Activated naive CD4-positive, alpha-beta T cell treated with anti-CD3 and anti-CD28 coated beads, Interleukin-2, amount 50 U/mL, for 72 hours (primary cell): ENCODE measurements around the gene GOLM1. TPM values are rescaled to one million over a fixed set of nuclear protein-coding genes. Genes with fewer than 3 reads are reported as not detected.
"Not testable (repeated sequence)": the region's sequence is repeated elsewhere in the genome, so short reads cannot be mapped to it uniquely, and the experiment has no call there.

Experiments used
- ATAC-seq, 2 donors: fragments of 150-1000 bp; cut with Tn5 transposase; 2 replicates each; pipeline ENCODE4 v1.10.0; 2021; ENCODE audit warnings: mild to moderate bottlenecking in 2 of 2, moderate library complexity in 2 of 2
- DNase-seq, 2 donors: peaks; one replicate each; pipeline ENCODE4 v3.0.0; 2021 to 2022; ENCODE audit warnings: low spot score in 2 of 2
- H3K27ac Mint-ChIP-seq, 2 donors: one replicate each; pipeline ENCODE4 v1.8.0; 2022; ENCODE audit warnings: mild to moderate bottlenecking in 2 of 2, mixed read lengths in 2 of 2
- H3K36me3 Mint-ChIP-seq, 2 donors: one replicate each; pipeline ENCODE4 v1.8.0; 2022; ENCODE audit warnings: mixed read lengths in 2 of 2
- H3K9me3 Mint-ChIP-seq, 2 donors: one replicate each; pipeline ENCODE4 v1.8.0; 2022; ENCODE audit warnings: mixed read lengths in 2 of 2
- total RNA-seq, 2 donors: library from RNA; stranded (reverse); gene quantifications; one replicate each; pipeline ENCODE4 v1.2.3, GENCODE V29; 2022

The GOLM1 gene
- 1 to 10 TPM in 1 of 2 donors, under 1 TPM in 1; 0.87 to 3.5 TPM for total RNA-seq

GRCh38 chr9:86098824-86099700 lies at the start of gene GOLM1:
Gene GOLM1, minus strand, starts transcription at chr9:86099558. Its CDS starts 20,238 bp downstream, at chr9:86079320.
- peak within 1 kb of the TSS in 1 of 2 donors; percentile 82 for H3K27ac Mint-ChIP-seq
- H3K9me3 Mint-ChIP-seq = no peaks in the 10 kb centered on the region
- no peaks in the 10 kb centered on the region for H3K36me3 Mint-ChIP-seq
- peak in 1 of 2 donors; percentile 49 for DNase-seq
- ATAC-seq = peak; percentile 84 to 85

- peaks cover 15 to 23% of the 10 kb centered on the region in 2 donors for H3K36me3 Mint-ChIP-seq
- DNase-seq, ATAC-seq, H3K27ac Mint-ChIP-seq: not testable (repeated sequence)
- H3K9me3 Mint-ChIP-seq = peaks cover 16 to 27% of the 10 kb centered on the region in 2 donors
Measured at GRCh38 chr9:86146671-86147070, 47.3 kb upstream of the GOLM1 start.

- not testable (repeated sequence) for ATAC-seq, DNase-seq, H3K27ac Mint-ChIP-seq
- H3K36me3 Mint-ChIP-seq = peaks cover 15 to 23% of the 10 kb centered on the region in 2 donors
- H3K9me3 Mint-ChIP-seq = peaks cover 16 to 27% of the 10 kb centered on the region in 2 donors
Measured at GRCh38 chr9:86145960-86146359, 46.6 kb upstream of the GOLM1 start.

GRCh38 chr9:86142973-86143372 lies 43.6 kb upstream of the GOLM1 start:
- ATAC-seq (no peak), DNase-seq (no peak)
- Mint-ChIP-seq H3K9me3 (peaks cover 16 to 21% of the 10 kb centered on the region in 2 donors), H3K27ac (no peak overlapping the region), H3K36me3 (peaks cover 15 to 23% of the 10 kb centered on the region in 2 donors)

- Mint-ChIP-seq H3K9me3 (peaks cover 8 to 13% of the 10 kb centered on the region in 2 donors), H3K36me3 (peaks cover 9 to 16% of the 10 kb centered on the region in 2 donors), H3K27ac (no peak overlapping the region)
- ATAC-seq = no peak
- DNase-seq = no peak
Measured at GRCh38 chr9:86141843-86142242, 42.5 kb upstream of the GOLM1 start.

- peaks cover 0 to 12% of the 10 kb centered on the region in 2 donors for H3K9me3 Mint-ChIP-seq
- H3K27ac Mint-ChIP-seq = no peak overlapping the region
- no peak for DNase-seq
- no peak for ATAC-seq
- H3K36me3 Mint-ChIP-seq = no peaks in the 10 kb centered on the region
Measured at GRCh38 chr9:86135371-86135770, 36.0 kb upstream of the GOLM1 start.

GRCh38 chr9:86134361-86134760 lies 35.0 kb upstream of the GOLM1 start:
- ATAC-seq (no peak), DNase-seq (no peak)
- Mint-ChIP-seq H3K27ac (no peak overlapping the region), H3K36me3 (no peaks in the 10 kb centered on the region), H3K9me3 (peaks cover 0 to 12% of the 10 kb centered on the region in 2 donors)

- Mint-ChIP-seq H3K9me3 (peaks cover 0 to 12% of the 10 kb centered on the region in 2 donors), H3K27ac (no peak overlapping the region), H3K36me3 (no peaks in the 10 kb centered on the region)
- ATAC-seq = no peak
- no peak for DNase-seq
Measured at GRCh38 chr9:86128235-86128822, 29.0 kb upstream of the GOLM1 start.

- ATAC-seq = peak in 1 of 2 donors; percentile 16
Measured at GRCh38 chr9:86126998-86127972, 27.9 kb upstream of the GOLM1 start.

GRCh38 chr9:86122311-86122710 lies 23.0 kb upstream of the GOLM1 start:
- no peak for ATAC-seq
- no peak for DNase-seq
- Mint-ChIP-seq H3K9me3 (no peaks in the 10 kb centered on the region), H3K27ac (no peak overlapping the region), H3K36me3 (no peaks in the 10 kb centered on the region)

More at GRCh38 chr9:86126998-86127972, 27.9 kb upstream of the GOLM1 start:
- DNase-seq = no peak
- Mint-ChIP-seq H3K36me3 (no peaks in the 10 kb centered on the region), H3K27ac (no peak overlapping the region), H3K9me3 (peaks cover 0 to 3% of the 10 kb centered on the region in 2 donors)

GRCh38 chr9:86119457-86119856 lies 20.1 kb upstream of the GOLM1 start:
- Mint-ChIP-seq H3K9me3 (no peaks in the 10 kb centered on the region), H3K27ac (no peak overlapping the region), H3K36me3 (no peaks in the 10 kb centered on the region)
- ATAC-seq (no peak), DNase-seq (no peak)

- Mint-ChIP-seq H3K36me3 (no peaks in the 10 kb centered on the region), H3K27ac (no peak overlapping the region), H3K9me3 (no peaks in the 10 kb centered on the region)
- DNase-seq (no peak), ATAC-seq (no peak)
Measured at GRCh38 chr9:86116425-86116824, 17.1 kb upstream of the GOLM1 start.

GRCh38 chr9:86115886-86116285 lies 16.5 kb upstream of the GOLM1 start:
- H3K27ac Mint-ChIP-seq = no peak overlapping the region
- no peak for ATAC-seq

GRCh38 chr9:86112057-86112456 lies 12.7 kb upstream of the GOLM1 start:
- DNase-seq (no peak), ATAC-seq (no peak)
- no peak overlapping the region for H3K27ac Mint-ChIP-seq
- H3K36me3 Mint-ChIP-seq = no peaks in the 10 kb centered on the region
- H3K9me3 Mint-ChIP-seq = no peaks in the 10 kb centered on the region

More at GRCh38 chr9:86115886-86116285, 16.5 kb upstream of the GOLM1 start:
- Mint-ChIP-seq H3K36me3 (no peaks in the 10 kb centered on the region), H3K9me3 (no peaks in the 10 kb centered on the region)
- no peak for DNase-seq

GRCh38 chr9:86102626-86103025 lies 3.3 kb upstream of the GOLM1 start:
- ATAC-seq (no peak), DNase-seq (no peak)
- Mint-ChIP-seq H3K27ac (no peak overlapping the region), H3K36me3 (no peaks in the 10 kb centered on the region), H3K9me3 (no peaks in the 10 kb centered on the region)

GRCh38 chr9:86099701-86100364 lies 475 bp upstream of the GOLM1 start:
- Mint-ChIP-seq H3K27ac (peak overlapping the region in 1 of 2 donors; percentile 82), H3K9me3 (no peaks in the 10 kb centered on the region), H3K36me3 (no peaks in the 10 kb centered on the region)
- ATAC-seq (peak; percentile 36 to 38), DNase-seq (peak in 1 of 2 donors; percentile 18)
